Fibroblast of lung (primary cell): ENCODE results near the gene SRSF9.

Source experiments
- EZH2 ChIP-seq: IDR thresholded peaks from 2 replicates; pipeline ENCODE4 v1.5.1; 2012; ENCODE audit warnings: low read length, control low read depth, mild to moderate bottlenecking; ENCODE audit errors: missing control alignments
- TF ChIP-seq, protein P1 (sequence below), 2 donors: IDR thresholded peaks in 1 of 2; conservative IDR thresholded peaks in 1 of 2; 1 replicate in 1 of 2; 2 replicates in 1 of 2; pipeline ENCODE4 v1.5.1; 2011 to 2012; ENCODE audit warnings: low read length in 2 of 2, control low read depth in 1 of 2, inconsistent platforms in 1 of 2, low read depth in 1 of 2, mild to moderate bottlenecking in 1 of 2

DNA sequence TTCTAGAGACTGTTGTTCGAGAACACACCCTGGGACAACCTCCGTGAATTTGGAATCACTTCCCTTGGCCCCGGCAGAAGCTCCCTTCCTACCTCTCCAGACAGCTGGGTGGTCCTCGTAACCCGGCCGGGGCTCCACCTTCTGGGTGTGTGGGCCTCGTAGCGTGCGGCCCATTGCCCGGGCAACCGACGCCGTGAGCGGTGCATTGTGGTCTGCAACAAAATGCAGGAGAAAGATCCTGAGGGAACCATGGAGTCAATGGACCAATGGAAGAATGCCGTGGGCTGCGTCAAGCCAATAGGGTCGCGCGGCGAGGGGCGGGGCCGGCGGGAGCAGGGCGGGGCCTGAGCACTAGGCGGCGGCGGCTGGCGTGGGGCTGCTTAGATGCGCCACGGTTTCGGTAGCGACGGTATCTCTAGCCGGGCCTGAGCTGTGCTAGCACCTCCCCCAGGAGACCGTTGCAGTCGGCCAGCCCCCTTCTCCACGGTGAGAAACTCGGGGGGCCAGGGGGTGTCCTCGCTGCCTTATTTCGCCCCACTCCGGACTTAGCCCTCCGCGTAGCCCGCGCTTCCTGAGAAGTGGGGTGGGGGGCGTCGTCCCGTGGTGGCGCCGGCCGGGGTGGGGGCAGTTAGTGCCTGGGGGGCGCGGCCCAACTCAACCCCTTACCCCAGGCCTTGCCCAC is 26.3 kb upstream of the SRSF9 start, which contains the start of gene DYNLL1:
- TF ChIP-seq, protein P1, sequence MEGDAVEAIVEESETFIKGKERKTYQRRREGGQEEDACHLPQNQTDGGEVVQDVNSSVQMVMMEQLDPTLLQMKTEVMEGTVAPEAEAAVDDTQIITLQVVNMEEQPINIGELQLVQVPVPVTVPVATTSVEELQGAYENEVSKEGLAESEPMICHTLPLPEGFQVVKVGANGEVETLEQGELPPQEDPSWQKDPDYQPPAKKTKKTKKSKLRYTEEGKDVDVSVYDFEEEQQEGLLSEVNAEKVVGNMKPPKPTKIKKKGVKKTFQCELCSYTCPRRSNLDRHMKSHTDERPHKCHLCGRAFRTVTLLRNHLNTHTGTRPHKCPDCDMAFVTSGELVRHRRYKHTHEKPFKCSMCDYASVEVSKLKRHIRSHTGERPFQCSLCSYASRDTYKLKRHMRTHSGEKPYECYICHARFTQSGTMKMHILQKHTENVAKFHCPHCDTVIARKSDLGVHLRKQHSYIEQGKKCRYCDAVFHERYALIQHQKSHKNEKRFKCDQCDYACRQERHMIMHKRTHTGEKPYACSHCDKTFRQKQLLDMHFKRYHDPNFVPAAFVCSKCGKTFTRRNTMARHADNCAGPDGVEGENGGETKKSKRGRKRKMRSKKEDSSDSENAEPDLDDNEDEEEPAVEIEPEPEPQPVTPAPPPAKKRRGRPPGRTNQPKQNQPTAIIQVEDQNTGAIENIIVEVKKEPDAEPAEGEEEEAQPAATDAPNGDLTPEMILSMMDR (conservative IDR thresholded peaks at IDR 0.05 in 1 of 2, IDR thresholded peaks at IDR 0.05 in 1 of 2; ENCODE audit: low read depth in 1 of 2, low read length in 2 of 2), result no peak
- no peak for TF ChIP-seq EZH2
